ENCODE data around the gene CNTN1.

Gene CNTN1

GRCh38 chr12:40646911-40647310 lies 45.3 kb upstream of the CNTN1 start:
- TF ChIP-seq, protein P1, sequence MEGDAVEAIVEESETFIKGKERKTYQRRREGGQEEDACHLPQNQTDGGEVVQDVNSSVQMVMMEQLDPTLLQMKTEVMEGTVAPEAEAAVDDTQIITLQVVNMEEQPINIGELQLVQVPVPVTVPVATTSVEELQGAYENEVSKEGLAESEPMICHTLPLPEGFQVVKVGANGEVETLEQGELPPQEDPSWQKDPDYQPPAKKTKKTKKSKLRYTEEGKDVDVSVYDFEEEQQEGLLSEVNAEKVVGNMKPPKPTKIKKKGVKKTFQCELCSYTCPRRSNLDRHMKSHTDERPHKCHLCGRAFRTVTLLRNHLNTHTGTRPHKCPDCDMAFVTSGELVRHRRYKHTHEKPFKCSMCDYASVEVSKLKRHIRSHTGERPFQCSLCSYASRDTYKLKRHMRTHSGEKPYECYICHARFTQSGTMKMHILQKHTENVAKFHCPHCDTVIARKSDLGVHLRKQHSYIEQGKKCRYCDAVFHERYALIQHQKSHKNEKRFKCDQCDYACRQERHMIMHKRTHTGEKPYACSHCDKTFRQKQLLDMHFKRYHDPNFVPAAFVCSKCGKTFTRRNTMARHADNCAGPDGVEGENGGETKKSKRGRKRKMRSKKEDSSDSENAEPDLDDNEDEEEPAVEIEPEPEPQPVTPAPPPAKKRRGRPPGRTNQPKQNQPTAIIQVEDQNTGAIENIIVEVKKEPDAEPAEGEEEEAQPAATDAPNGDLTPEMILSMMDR (IDR thresholded peaks at IDR 0.05; ENCODE audit: borderline replicate concordance, control extremely low read depth, extremely low read depth, insufficient read depth, missing control alignments), result no peak
- no peak for DNase-seq (ENCODE audit: low spot score)
- in situ Hi-C loops (cut with MboI; ENCODE audit: low sequenced_read_pairs, unreplicated experiment), result no loop called here

GRCh38 chr12:40647651-40648050 lies 44.6 kb upstream of the CNTN1 start:
- TF ChIP-seq, protein P1 (IDR thresholded peaks at IDR 0.05; ENCODE audit: borderline replicate concordance, control extremely low read depth, extremely low read depth, insufficient read depth, missing control alignments), result no peak
- no peak for DNase-seq (ENCODE audit: low spot score)
- in situ Hi-C loops (cut with MboI; ENCODE audit: low sequenced_read_pairs, unreplicated experiment), result no loop called here

DNA sequence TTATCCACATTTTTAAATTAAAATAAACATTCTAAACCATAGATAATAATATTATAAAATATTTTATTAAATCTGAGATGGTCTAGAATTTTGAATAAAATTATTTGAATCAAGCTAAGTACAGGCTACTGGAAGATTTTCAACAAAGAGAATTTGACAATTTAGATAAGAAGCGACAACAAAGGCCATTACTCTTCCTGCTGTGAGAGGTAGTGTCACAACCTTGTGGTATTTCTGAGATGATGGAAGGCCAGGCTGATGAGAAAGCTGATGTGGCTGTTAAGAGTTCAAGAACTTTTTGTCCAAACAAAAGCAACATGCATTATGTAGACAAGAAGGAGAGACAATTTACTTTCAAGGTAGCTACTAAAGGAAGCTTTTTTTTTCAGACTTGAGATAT lies 43.7 kb upstream of the CNTN1 start:
- in situ Hi-C loops (cut with MboI; ENCODE audit: low sequenced_read_pairs, unreplicated experiment), result no loop called here
- TF ChIP-seq, protein P1 (IDR thresholded peaks at IDR 0.05; ENCODE audit: borderline replicate concordance, control extremely low read depth, extremely low read depth, insufficient read depth, missing control alignments), result no peak
- DNase-seq (ENCODE audit: low spot score), result no peak

- TF ChIP-seq, protein P1 (IDR thresholded peaks at IDR 0.05; ENCODE audit: borderline replicate concordance, control extremely low read depth, extremely low read depth, insufficient read depth, missing control alignments), result no peak
- in situ Hi-C loops (cut with MboI; ENCODE audit: low sequenced_read_pairs, unreplicated experiment), result no loop called here
Measured at GRCh38 chr12:40650038-40650704, 42.1 kb upstream of the CNTN1 start.

GRCh38 chr12:40655451-40655850 lies 36.8 kb upstream of the CNTN1 start:
- DNase-seq (ENCODE audit: low spot score), result no peak
- TF ChIP-seq, protein P1 (IDR thresholded peaks at IDR 0.05; ENCODE audit: borderline replicate concordance, control extremely low read depth, extremely low read depth, insufficient read depth, missing control alignments), result no peak
- in situ Hi-C loops (cut with MboI; ENCODE audit: low sequenced_read_pairs, unreplicated experiment), result no loop called here

More at GRCh38 chr12:40650038-40650704, 42.1 kb upstream of the CNTN1 start:
- no peak for DNase-seq (ENCODE audit: low spot score)

- TF ChIP-seq, protein P1 (IDR thresholded peaks at IDR 0.05; ENCODE audit: borderline replicate concordance, control extremely low read depth, extremely low read depth, insufficient read depth, missing control alignments), result no peak
- in situ Hi-C loops (cut with MboI; ENCODE audit: low sequenced_read_pairs, unreplicated experiment), result no loop called here
- no peak for DNase-seq (ENCODE audit: low spot score)
Measured at GRCh38 chr12:40662366-40662765, 29.9 kb upstream of the CNTN1 start.

All from GM13976 (cell line).